ENCODE results near the gene GTF2I. TPM values are rescaled to one million over a fixed set of nuclear protein-coding genes. Genes with fewer than 3 reads are reported as not detected.

The GTF2I gene
- polyA plus RNA-seq, 2 of the 4 experiments (the other 2 are of a cell fraction): 107 to 144 TPM

DNA sequence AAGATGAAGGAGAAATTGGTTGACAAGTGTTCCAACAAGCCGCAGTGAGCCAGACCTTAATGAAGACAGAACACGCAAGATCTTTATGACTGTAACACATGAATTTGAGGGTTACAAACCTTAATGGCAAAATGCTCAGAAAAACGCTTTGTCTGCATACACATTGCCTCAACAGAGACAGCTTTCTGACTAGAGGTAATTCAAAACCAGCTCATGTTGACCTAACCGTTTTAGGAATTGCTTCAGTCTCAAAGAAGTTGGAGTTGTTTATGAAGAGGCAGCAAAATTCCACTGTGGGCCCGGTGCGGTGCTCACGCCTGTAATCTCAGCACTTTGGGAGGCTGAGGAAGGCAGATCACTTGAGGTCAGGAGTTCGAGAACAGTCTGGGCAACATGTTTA is 2.2 kb upstream of the GTF2I start:
- Histone ChIP-seq H3K4me2 (peak overlapping the region; percentile 93; the same call in 2 of the 3 replicates), H3K4me3 (no peak overlapping the region), H3K4me1 (peaks cover 30% of the 10 kb centered on the region), H3K9me3 (no peaks in the 10 kb centered on the region), H3K27ac (peak overlapping the region; percentile 98 to 99; a peak in 5 of 6 replicates)
- FAIRE-seq (no peak), DNase-seq (ENCODE audit: low read depth in 1 of 2, low spot score in 1 of 2) (no peak), ATAC-seq (no peak)
- TF ChIP-seq CTCF (IDR thresholded peaks at IDR 0.05) (no peak), NR3C1 (IDR thresholded peaks at IDR 0.05) (no peak), NPAS2 (CRISPR knock-in tag; IDR thresholded peaks at IDR 0.05; ENCODE audit: borderline replicate concordance) (no peak), GATA3 (IDR thresholded peaks at IDR 0.05; ENCODE audit: borderline replicate concordance) (no peak), ZSCAN20 (CRISPR knock-in tag; IDR thresholded peaks at IDR 0.05) (no peak), MYC (IDR thresholded peaks at IDR 0.05; ENCODE audit: borderline replicate concordance, low read length) (no peak), CBX2 (IDR thresholded peaks at IDR 0.05; ENCODE audit: borderline replicate concordance, low read depth) (no peak), HDAC2 (IDR thresholded peaks at IDR 0.05) (no peak), TP53 (CRISPR knock-in tag; IDR thresholded peaks at IDR 0.05) (no peak), RCOR1 (IDR thresholded peaks at IDR 0.05; ENCODE audit: low read depth, low read length) (no peak), KDM5A (IDR thresholded peaks at IDR 0.05) (no peak), REST (IDR thresholded peaks at IDR 0.05) (no peak), MAZ (IDR thresholded peaks at IDR 0.05; ENCODE audit: borderline replicate concordance, low read depth, low read length) (no peak), CHD2 (IDR thresholded peaks at IDR 0.05; ENCODE audit: low read length, partially characterized antibody) (no peak), PHF8 (IDR thresholded peaks at IDR 0.05; ENCODE audit: borderline replicate concordance, low read depth) (no peak), ZFP36 (IDR thresholded peaks at IDR 0.05; ENCODE audit: borderline replicate concordance, partially characterized antibody) (no peak), ATOH8 (CRISPR knock-in tag; IDR thresholded peaks at IDR 0.05; ENCODE audit: low read depth) (no peak)
- TF ChIP-seq, protein P1, sequence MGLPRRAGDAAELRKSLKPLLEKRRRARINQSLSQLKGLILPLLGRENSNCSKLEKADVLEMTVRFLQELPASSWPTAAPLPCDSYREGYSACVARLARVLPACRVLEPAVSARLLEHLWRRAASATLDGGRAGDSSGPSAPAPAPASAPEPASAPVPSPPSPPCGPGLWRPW (IDR thresholded peaks at IDR 0.05): no peak
- TF ChIP-seq, protein P2, sequence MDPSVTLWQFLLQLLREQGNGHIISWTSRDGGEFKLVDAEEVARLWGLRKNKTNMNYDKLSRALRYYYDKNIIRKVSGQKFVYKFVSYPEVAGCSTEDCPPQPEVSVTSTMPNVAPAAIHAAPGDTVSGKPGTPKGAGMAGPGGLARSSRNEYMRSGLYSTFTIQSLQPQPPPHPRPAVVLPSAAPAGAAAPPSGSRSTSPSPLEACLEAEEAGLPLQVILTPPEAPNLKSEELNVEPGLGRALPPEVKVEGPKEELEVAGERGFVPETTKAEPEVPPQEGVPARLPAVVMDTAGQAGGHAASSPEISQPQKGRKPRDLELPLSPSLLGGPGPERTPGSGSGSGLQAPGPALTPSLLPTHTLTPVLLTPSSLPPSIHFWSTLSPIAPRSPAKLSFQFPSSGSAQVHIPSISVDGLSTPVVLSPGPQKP (IDR thresholded peaks at IDR 0.05; ENCODE audit: low read depth, low read length): no peak
- WGBS (ENCODE audit: missing lambda C conversion rate): 88% methylated on average over 8 of the region's 8 CpGs
- POLR2A ChIA-PET: interaction anchor here (1.5 kb wide), 1 partner anchor 69 kb away, joined by 3 read pairs; no protein-coding TSS in a partner anchor
- CTCF ChIA-PET: interaction anchor here (0.9 to 1.8 kb wide), 5 partner anchors 13 to 206 kb away, joined by 3 to 9 read pairs (median 3); no protein-coding TSS in a partner anchor

Data from A549 (cell line).